Skin of body (tissue), 2 donors: Measurements from ENCODE around the gene KIRREL2. TPM values are rescaled to one million over a fixed set of nuclear protein-coding genes. Genes with fewer than 3 reads are reported as not detected.
A peak's percentile ranks its signal among the peaks of the same experiment; 100 is the strongest.
"Not testable (repeated sequence)": the region's sequence is repeated elsewhere in the genome, so short reads cannot be mapped to it uniquely, and the experiment has no call there.

Experiments used
- DNase-seq: peaks from one replicate; lab custom pipeline; 2025; lab: John Stamatoyannopoulos, UW
- total RNA-seq: library from RNA; depleted of rRNA; stranded (reverse); fragments of >200 nt; gene quantifications from one replicate; pipeline ENCODE4 v1.2.3, GENCODE V29; 2014

Gene KIRREL2
- total RNA-seq, 1 donor from 2014 or later, result 0.10 TPM

- DNase-seq, result no peak
Observed at GRCh38 chr19:35896643-35897040, 39.9 kb downstream of the KIRREL2 start.

GRCh38 chr19:35897706-35898451 lies 41.2 kb downstream of the KIRREL2 start:
- DNase-seq, result no peak

DNA sequence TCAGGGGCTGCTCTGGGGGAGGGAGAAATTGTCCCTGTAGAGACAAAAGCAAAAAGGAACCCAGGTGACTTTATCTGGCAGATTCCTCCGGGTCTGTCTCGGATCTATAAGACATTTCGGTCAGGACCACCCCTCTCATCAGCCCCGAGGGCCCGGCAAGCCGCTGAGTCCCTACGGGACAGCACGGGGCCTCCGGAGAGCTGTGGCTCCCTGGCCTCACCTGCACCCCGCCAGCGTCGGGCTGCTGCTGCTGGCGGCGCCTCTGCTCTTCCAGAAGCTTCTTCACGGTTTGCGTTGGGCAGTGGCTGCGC lies 41.7 kb downstream of the KIRREL2 start:
- DNase-seq, result no peak

- peak; percentile 87 for DNase-seq
Observed at GRCh38 chr19:35899547-35900214, 43.0 kb downstream of the KIRREL2 start.

- peak; percentile 6 for DNase-seq
Observed at GRCh38 chr19:35901055-35901644, 44.4 kb downstream of the KIRREL2 start.

DNA sequence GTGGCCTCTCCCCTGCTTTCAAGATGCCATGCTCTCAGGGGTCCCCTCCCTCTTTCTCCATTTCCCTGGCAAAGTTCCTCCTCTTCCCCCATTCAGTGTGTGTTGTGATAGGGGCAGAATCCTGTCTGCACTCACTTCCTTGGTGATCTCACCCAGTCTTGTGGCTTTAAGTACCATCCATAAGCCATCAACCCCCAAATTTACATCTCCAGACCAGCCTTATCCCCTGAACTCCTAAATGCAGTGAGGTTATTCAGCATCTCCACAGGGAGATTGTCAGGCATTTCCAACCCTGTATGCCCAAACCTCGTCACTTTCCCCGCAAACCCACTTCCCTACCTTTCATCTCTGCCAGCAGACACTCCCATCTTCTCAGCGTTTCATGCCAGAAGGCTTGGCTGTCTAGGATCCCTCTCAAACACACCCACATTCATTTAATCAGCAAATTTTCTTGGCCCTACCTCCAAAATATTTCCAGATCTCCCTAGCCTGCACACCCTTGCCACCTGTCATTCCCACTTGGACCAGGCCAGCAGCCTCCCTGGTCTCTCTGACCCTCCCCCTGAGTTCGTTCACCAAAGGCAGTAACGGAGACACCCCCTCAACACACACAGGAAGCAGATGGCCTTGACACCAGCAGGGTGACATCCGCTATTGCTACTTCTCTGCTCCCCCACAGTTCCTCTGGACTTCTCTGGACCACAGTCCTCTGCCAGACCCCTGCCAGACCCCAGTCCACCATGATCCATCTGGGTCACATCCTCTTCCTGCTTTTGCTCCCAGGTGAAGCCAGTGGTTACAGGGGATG lies 45.3 kb downstream of the KIRREL2 start, which contains the start of gene HCST:
TSS of gene HCST (plus strand) at position 676 of the 808 bp plus-strand sequence. CDS start at position 741, 65 bp downstream.
- DNase-seq, result peak; percentile 10

GRCh38 chr19:35902870-35903475 lies 46.3 kb downstream of the KIRREL2 start:
- no peak for DNase-seq

- DNase-seq, result peak; percentile 10
Observed at GRCh38 chr19:35903550-35904179, 47.0 kb downstream of the KIRREL2 start.

DNA sequence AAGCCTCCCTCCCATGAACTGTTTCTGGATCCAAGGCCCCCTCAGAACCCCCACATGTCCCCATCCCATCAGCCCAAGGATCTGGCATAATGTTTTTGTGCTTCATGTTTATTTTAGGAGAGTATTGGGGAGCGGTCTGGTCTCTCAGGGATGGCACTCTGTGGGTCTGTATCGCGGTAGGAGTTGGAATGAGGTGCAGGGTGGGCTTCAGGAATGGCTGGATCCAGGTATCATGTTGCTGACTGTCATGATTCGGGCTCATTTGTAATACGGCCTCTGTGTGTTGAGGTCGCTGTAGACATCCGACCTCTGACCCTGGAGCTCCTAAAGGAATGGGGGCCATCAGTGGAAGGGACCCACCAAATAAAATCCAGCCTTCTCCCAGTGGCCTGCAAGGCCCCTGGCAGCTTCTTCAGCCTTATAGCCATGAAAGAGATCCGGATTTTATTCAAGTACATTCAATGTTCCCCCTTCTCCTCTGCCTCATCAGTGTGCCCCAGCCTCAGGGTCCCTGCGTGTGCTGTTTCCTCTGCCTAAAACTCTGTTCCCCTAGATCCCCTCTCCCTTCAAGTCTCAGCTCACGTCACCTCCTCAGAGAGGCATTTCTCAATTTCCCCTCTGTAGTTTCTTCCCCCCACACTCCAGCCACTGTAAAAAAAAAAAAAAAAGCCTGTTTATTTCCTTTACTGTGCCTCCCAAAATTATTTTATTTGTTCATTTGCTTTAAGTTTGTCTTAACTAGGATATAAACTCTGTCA lies 47.8 kb downstream of the KIRREL2 start:
- no peak for DNase-seq

GRCh38 chr19:35905178-35905727 lies 48.5 kb downstream of the KIRREL2 start:
- no peak for DNase-seq

GRCh38 chr19:35907377-35907745 lies 50.6 kb downstream of the KIRREL2 start:
- DNase-seq, result no peak

- no peak for DNase-seq
Observed at GRCh38 chr19:35908010-35908441, 51.3 kb downstream of the KIRREL2 start, which contains the start of gene TYROBP. TYROBP (minus strand) TSS chr19:35908295; CDS start chr19:35908228, 67 bp downstream.

GRCh38 chr19:35908973-35909683 lies 52.4 kb downstream of the KIRREL2 start:
- peak; percentile 7 for DNase-seq

GRCh38 chr19:35909684-35910035 lies 52.9 kb downstream of the KIRREL2 start:
- DNase-seq, result no peak

GRCh38 chr19:35910355-35910754 lies 53.6 kb downstream of the KIRREL2 start:
- not testable (repeated sequence) for DNase-seq

- no peak for DNase-seq
Observed at GRCh38 chr19:35911173-35911572, 54.5 kb downstream of the KIRREL2 start.

DNA sequence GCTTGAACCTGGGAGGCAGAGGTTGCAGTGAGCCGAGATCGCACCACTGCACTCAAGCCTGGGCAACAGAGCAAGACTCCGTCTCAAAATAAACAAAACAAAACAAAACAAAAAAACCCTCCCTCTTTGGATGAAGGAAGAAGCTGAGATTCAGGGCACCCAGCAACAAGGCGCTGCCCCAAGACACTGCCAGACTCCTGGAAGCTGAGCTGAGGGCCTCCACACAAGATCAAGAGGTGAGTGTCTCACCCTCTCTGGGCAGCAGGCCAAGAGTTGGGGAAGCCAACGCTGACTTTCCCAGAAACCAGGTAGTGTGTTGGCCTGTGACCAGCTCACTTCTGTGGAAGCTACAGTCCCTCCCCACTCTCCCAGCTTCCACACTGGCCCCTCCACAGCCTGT lies 55.1 kb downstream of the KIRREL2 start:
- no peak for DNase-seq

- no peak for DNase-seq
Observed at GRCh38 chr19:35913589-35913988, 56.9 kb downstream of the KIRREL2 start.

- no peak for DNase-seq
Observed at GRCh38 chr19:35915443-35915842, 58.7 kb downstream of the KIRREL2 start.
